BLaER1 (cell line): ENCODE data around the gene FGF11.

Experiments used
- H3K27ac ChIP-seq: shearing (Covaris generic); formaldehyde crosslinking; 2 replicates; pipeline ENCODE4 v1.8.1; 2022
- H3K27me3 ChIP-seq: shearing (Covaris generic); formaldehyde crosslinking; 2 replicates; pipeline ENCODE4 v1.8.1; 2022
- H3K36me3 ChIP-seq: shearing (Covaris generic); formaldehyde crosslinking; 2 replicates; pipeline ENCODE4 v1.8.1; 2022
- H3K4me1 ChIP-seq: shearing (Covaris generic); formaldehyde crosslinking; 2 replicates; pipeline ENCODE4 v1.8.1; 2022
- H3K4me2 ChIP-seq: shearing (Covaris generic); formaldehyde crosslinking; 2 replicates; pipeline ENCODE4 v1.8.1; 2022
- H3K4me3 ChIP-seq: shearing (Covaris generic); formaldehyde crosslinking; 2 replicates; pipeline ENCODE4 v1.8.1; 2022
- H3K9ac ChIP-seq: shearing (Covaris generic); formaldehyde crosslinking; 2 replicates; pipeline ENCODE4 v1.8.1; 2022
- H3K9me3 ChIP-seq: shearing (Covaris generic); formaldehyde crosslinking; 2 replicates; pipeline ENCODE4 v1.8.1; 2022
- H4K20me1 ChIP-seq: shearing (Covaris generic); formaldehyde crosslinking; 2 replicates; pipeline ENCODE4 v1.8.1; 2022
- Cebpa-rat ChIP-seq: shearing (Covaris generic); IDR thresholded peaks from 2 replicates; pipeline ENCODE4 v1.8.1; 2022

FGF11 gene

GRCh38 chr17:7408252-7408727 is 31.0 kb upstream of the FGF11 start:
- Histone ChIP-seq H3K9ac (no peak overlapping the region), H3K4me3 (no peak overlapping the region), H3K9me3 (no peaks in the 10 kb centered on the region), H3K27ac (no peak overlapping the region), H3K36me3 (peaks cover 27% of the 10 kb centered on the region), H4K20me1 (no peaks in the 10 kb centered on the region), H3K27me3 (no peaks in the 10 kb centered on the region), H3K4me2 (no peak overlapping the region), H3K4me1 (peaks cover 29% of the 10 kb centered on the region)
- no peak for TF ChIP-seq Cebpa-rat

GRCh38 chr17:7408863-7409262 is 30.4 kb upstream of the FGF11 start:
- Histone ChIP-seq H3K4me1 (peaks cover 35% of the 10 kb centered on the region), H3K9me3 (no peaks in the 10 kb centered on the region), H3K9ac (no peak overlapping the region), H3K36me3 (peaks cover 27% of the 10 kb centered on the region), H3K27ac (no peak overlapping the region), H3K4me3 (no peak overlapping the region), H4K20me1 (no peaks in the 10 kb centered on the region), H3K27me3 (no peaks in the 10 kb centered on the region), H3K4me2 (no peak overlapping the region)
- TF ChIP-seq Cebpa-rat: no peak

GRCh38 chr17:7409716-7410115 is 29.6 kb upstream of the FGF11 start:
- H3K4me1 ChIP-seq: peaks cover 37% of the 10 kb centered on the region
- H3K9me3 ChIP-seq: no peaks in the 10 kb centered on the region
- no peak overlapping the region for H3K27ac ChIP-seq
- H3K4me2 ChIP-seq: no peak overlapping the region
- TF ChIP-seq Cebpa-rat: no peak
- H3K4me3 ChIP-seq: no peak overlapping the region
- no peaks in the 10 kb centered on the region for H3K27me3 ChIP-seq
- H4K20me1 ChIP-seq: no peaks in the 10 kb centered on the region
- no peak overlapping the region for H3K9ac ChIP-seq
- peaks cover 31% of the 10 kb centered on the region for H3K36me3 ChIP-seq

GRCh38 chr17:7410634-7411426 is 28.5 kb upstream of the FGF11 start:
- Histone ChIP-seq H3K27ac (no peak overlapping the region), H3K27me3 (no peaks in the 10 kb centered on the region), H3K4me3 (no peak overlapping the region), H3K4me2 (no peak overlapping the region), H3K36me3 (peaks cover 42% of the 10 kb centered on the region), H3K4me1 (peaks cover 30% of the 10 kb centered on the region), H3K9me3 (no peaks in the 10 kb centered on the region), H4K20me1 (no peaks in the 10 kb centered on the region), H3K9ac (no peak overlapping the region)
- TF ChIP-seq Cebpa-rat: no peak

GRCh38 chr17:7411427-7411750 is 27.9 kb upstream of the FGF11 start:
- H3K27ac ChIP-seq: no peak overlapping the region
- peaks cover 25% of the 10 kb centered on the region for H3K4me1 ChIP-seq
- no peak overlapping the region for H3K4me2 ChIP-seq
- H3K27me3 ChIP-seq: no peaks in the 10 kb centered on the region
- no peak for TF ChIP-seq Cebpa-rat
- H4K20me1 ChIP-seq: no peaks in the 10 kb centered on the region
- peaks cover 47% of the 10 kb centered on the region for H3K36me3 ChIP-seq
- no peak overlapping the region for H3K4me3 ChIP-seq
- H3K9ac ChIP-seq: no peak overlapping the region
- no peaks in the 10 kb centered on the region for H3K9me3 ChIP-seq

GRCh38 chr17:7413346-7413985 is 25.8 kb upstream of the FGF11 start:
- Histone ChIP-seq H3K4me2 (peak overlapping the region; percentile 78), H3K9ac (peak overlapping the region; percentile 68), H3K9me3 (no peaks in the 10 kb centered on the region), H3K27me3 (no peaks in the 10 kb centered on the region), H3K4me1 (peaks cover 16% of the 10 kb centered on the region), H3K4me3 (0 out of 2 replicates have a peak overlapping the region, but pooled peaks have one; percentile 22), H4K20me1 (no peaks in the 10 kb centered on the region), H3K36me3 (peaks cover 57% of the 10 kb centered on the region), H3K27ac (peak overlapping the region; percentile 66)
- TF ChIP-seq Cebpa-rat: no peak

- Histone ChIP-seq H3K4me2 (no peak overlapping the region), H3K4me3 (no peak overlapping the region), H3K4me1 (peaks cover 16% of the 10 kb centered on the region), H3K27me3 (no peaks in the 10 kb centered on the region), H3K9ac (no peak overlapping the region), H4K20me1 (no peaks in the 10 kb centered on the region), H3K36me3 (peaks cover 44% of the 10 kb centered on the region), H3K9me3 (no peaks in the 10 kb centered on the region), H3K27ac (no peak overlapping the region)
- TF ChIP-seq Cebpa-rat: no peak
Observed at GRCh38 chr17:7414837-7415236, 24.5 kb upstream of the FGF11 start.

- Histone ChIP-seq H3K4me3 (no peak overlapping the region), H3K36me3 (peaks cover 34% of the 10 kb centered on the region), H3K4me2 (no peak overlapping the region), H3K9me3 (no peaks in the 10 kb centered on the region), H4K20me1 (no peaks in the 10 kb centered on the region), H3K27me3 (no peaks in the 10 kb centered on the region), H3K9ac (no peak overlapping the region), H3K27ac (no peak overlapping the region), H3K4me1 (peaks cover 16% of the 10 kb centered on the region)
- TF ChIP-seq Cebpa-rat: no peak
Observed at GRCh38 chr17:7415784-7416183, 23.5 kb upstream of the FGF11 start.

GRCh38 chr17:7416323-7416722 is 23.0 kb upstream of the FGF11 start:
- Histone ChIP-seq H3K9ac (no peak overlapping the region), H3K4me3 (no peak overlapping the region), H4K20me1 (no peaks in the 10 kb centered on the region), H3K27ac (no peak overlapping the region), H3K36me3 (peaks cover 33% of the 10 kb centered on the region), H3K9me3 (no peaks in the 10 kb centered on the region), H3K4me2 (no peak overlapping the region), H3K27me3 (no peaks in the 10 kb centered on the region), H3K4me1 (peaks cover 16% of the 10 kb centered on the region)
- TF ChIP-seq Cebpa-rat: no peak

- Histone ChIP-seq H3K4me2 (no peak overlapping the region), H3K36me3 (peaks cover 33% of the 10 kb centered on the region), H3K4me3 (no peak overlapping the region), H3K9ac (no peak overlapping the region), H3K27me3 (no peaks in the 10 kb centered on the region), H4K20me1 (no peaks in the 10 kb centered on the region), H3K4me1 (peaks cover 16% of the 10 kb centered on the region), H3K9me3 (no peaks in the 10 kb centered on the region), H3K27ac (no peak overlapping the region)
- TF ChIP-seq Cebpa-rat: no peak
Observed at GRCh38 chr17:7417056-7417655, 22.2 kb upstream of the FGF11 start.
